Measurements from ENCODE around the gene THAP4. TPM values are rescaled to one million over a fixed set of nuclear protein-coding genes. Genes with fewer than 3 reads are reported as not detected.
A peak's percentile ranks its signal among the peaks of the same experiment; 100 is the strongest.
"Not testable (repeated sequence)": the region's sequence is repeated elsewhere in the genome, so short reads cannot be mapped to it uniquely, and the experiment has no call there.

Gene THAP4
- total RNA-seq, 3 donors from 2014 or later: 58.6 to 61.8 (median 59.0) TPM

DNA sequence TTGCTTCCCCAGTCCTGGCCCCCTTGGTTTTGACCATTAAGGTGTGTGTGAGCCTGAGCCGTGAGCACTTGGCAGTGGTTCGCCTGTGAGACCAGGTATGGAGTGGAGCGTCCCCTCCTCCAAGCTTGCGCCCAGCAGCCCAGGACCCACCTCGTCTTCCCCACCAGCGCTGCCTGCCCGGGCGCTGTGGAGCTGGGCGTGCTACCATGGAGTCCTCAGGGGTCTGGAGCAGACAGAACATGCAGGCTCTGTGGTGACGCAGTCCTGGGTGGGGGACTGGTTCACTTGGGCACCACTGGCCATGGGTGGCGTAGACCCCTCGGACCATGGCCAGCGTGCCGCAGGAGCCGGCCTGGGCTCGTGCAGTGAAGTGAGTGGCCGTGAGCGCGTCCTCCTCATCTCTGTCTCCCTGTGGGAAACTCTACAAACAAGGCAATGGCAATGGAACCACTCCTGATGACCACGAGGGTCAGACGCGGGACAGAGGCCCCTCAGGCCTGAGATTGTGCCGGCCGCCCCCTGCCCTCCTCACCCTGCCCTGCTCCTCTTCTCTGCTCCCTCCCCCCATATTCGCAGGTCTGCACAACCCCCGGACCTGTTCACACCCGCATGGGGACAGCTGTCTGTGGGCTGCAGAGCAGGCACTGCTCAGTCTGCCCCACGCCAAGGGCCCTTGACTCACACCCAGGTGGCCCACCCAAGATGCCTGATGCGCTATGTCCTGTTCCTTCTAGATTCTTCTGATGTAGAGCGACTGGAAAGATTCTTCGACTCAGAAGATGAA is 34.7 kb upstream of the THAP4 start:
- DNase-seq (no peak), ATAC-seq (no peak)
- H3K4me1 Mint-ChIP-seq (ENCODE audit: low read depth): peaks cover 1% of the 10 kb centered on the region
- H3K36me3 Mint-ChIP-seq (ENCODE audit: insufficient read depth): peaks cover 14% of the 10 kb centered on the region
- no peak overlapping the region for H3K4me3 Mint-ChIP-seq
- H3K9me3 Mint-ChIP-seq: no peaks in the 10 kb centered on the region
- no peaks in the 10 kb centered on the region for H3K27me3 Mint-ChIP-seq (ENCODE audit: low read depth)

DNA sequence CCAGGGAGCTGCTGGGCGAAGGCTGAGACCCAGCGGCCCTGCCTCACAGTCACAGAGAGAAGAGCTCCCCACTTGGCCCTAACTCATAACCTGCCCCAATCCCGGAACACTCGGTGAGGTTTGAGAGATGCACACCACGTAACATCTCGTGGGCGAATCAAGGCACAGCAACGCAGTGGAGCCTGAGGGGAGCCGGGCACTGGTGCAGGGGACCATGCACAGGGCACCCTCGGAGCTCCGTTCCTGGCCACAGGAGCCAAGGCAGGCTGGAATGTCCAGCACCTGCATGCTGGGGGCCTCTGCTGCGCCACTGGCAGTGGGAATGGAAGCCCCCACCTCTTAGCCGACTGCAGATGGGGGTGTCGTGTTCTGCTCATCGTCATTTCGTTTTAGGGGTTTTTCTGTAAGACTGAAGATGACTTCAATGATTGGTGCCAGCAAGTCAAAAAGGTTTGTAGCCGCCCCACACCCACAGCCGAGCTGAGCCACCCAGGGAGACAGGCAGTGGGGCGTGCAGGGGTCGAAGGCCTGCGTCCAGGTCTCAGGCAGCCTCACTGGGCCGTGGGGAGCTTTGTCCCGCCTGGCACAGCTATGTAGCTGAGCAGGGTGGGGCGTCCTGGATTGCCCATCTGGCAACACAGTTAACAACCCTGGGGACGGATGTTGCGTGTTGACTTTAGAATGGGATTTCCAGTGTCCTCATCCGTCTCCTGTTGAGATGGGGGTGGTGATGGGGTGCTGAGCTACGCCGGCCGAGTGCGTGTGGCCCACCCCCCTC is 33.6 kb upstream of the THAP4 start:
- peaks cover 1% of the 10 kb centered on the region for H3K4me1 Mint-ChIP-seq (ENCODE audit: low read depth)
- no peak for ATAC-seq
- peaks cover 17% of the 10 kb centered on the region for H3K36me3 Mint-ChIP-seq (ENCODE audit: insufficient read depth)
- no peaks in the 10 kb centered on the region for H3K9me3 Mint-ChIP-seq
- H3K27me3 Mint-ChIP-seq (ENCODE audit: low read depth): no peaks in the 10 kb centered on the region
- no peak for DNase-seq
- H3K4me3 Mint-ChIP-seq: no peak overlapping the region

DNA sequence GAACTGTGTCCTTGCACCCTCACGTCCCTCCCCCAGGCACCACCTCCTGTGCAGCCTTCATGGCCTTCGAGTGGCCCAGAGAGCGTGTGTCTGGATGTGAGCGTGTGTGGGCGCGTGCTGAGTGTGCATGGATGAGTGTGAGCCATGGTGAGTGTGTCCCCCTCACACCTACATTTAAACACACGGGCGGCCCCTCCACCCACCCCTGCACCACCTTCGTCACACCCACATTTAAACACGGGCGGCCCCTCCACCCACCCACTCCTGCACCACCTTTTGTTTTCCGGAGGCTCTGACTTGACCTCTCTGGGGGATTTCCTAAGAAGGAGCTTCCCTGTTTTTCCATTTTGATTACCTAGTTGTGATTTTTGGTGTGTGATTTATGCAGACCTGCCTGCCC is 31.9 kb upstream of the THAP4 start:
- peaks cover 7% of the 10 kb centered on the region for H3K4me1 Mint-ChIP-seq (ENCODE audit: low read depth)
- no peaks in the 10 kb centered on the region for H3K27me3 Mint-ChIP-seq (ENCODE audit: low read depth)
- H3K36me3 Mint-ChIP-seq (ENCODE audit: insufficient read depth): peaks cover 17% of the 10 kb centered on the region
- no peak for DNase-seq
- no peaks in the 10 kb centered on the region for H3K9me3 Mint-ChIP-seq
- H3K4me3 Mint-ChIP-seq: no peak overlapping the region
- no peak for ATAC-seq

DNA sequence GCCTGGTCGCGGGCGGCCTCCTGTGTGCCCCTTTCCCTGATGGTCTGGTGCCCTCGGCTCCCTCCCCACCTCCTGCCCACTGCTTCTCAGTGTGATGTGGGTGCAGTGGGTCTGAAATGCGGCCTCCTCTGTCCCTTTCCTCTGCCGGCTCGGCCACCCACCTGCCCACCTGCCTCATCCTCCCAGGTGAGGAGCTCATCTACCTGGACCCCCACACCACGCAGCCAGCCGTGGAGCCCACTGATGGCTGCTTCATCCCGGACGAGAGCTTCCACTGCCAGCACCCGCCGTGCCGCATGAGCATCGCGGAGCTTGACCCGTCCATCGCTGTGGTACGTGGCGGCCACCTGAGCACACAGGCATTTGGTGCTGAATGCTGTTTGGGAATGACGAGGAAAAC is 31.4 kb upstream of the THAP4 start:
- Mint-ChIP-seq H3K27me3 (ENCODE audit: low read depth) (no peaks in the 10 kb centered on the region), H3K4me3 (no peak overlapping the region), H3K9me3 (no peaks in the 10 kb centered on the region), H3K4me1 (ENCODE audit: low read depth) (peaks cover 5% of the 10 kb centered on the region), H3K36me3 (ENCODE audit: insufficient read depth) (peaks cover 17% of the 10 kb centered on the region)
- ATAC-seq: no peak
- no peak for DNase-seq

DNA sequence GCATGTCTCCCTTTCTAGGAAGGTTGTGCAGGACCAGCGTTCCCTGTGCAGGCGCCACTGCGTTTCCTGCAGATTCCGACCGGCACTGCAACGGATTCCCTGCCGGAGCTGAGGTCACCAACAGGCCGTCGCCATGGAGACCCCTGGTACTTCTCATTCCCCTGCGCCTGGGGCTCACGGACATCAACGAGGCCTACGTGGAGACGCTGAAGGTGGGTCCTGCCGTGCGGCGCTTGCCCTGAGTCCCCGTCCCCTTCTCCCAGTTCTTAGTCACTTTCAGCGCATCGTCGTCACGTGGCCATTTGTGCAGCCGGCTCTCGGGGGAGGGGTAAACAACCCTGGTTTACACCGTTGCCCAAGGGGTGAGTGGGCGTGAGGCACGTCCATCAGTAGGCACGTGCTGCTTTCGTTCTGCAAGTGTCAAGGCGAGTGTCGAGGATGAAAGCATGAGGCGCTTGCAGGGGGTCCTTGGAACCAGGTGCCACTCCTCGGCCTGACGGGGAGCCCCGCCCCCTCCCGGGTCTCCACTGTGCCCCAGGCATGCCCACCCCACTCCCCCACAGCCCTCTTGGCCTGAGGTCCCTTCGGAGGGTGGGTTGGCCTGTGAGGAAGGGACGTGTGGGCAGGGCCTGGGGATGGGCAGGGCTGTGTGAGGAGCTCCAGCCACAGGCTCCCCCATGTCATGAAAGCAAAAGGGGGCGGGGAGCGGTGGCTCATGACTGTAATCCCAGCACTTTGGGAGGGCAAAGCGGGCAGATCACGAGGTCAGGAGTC is 29.9 kb upstream of the THAP4 start:
- Mint-ChIP-seq H3K9me3 (no peaks in the 10 kb centered on the region), H3K36me3 (ENCODE audit: insufficient read depth) (peaks cover 17% of the 10 kb centered on the region), H3K4me3 (no peak overlapping the region), H3K27me3 (ENCODE audit: low read depth) (no peaks in the 10 kb centered on the region), H3K4me1 (ENCODE audit: low read depth) (peaks cover 5% of the 10 kb centered on the region)
- DNase-seq (no peak), ATAC-seq (no peak)

DNA sequence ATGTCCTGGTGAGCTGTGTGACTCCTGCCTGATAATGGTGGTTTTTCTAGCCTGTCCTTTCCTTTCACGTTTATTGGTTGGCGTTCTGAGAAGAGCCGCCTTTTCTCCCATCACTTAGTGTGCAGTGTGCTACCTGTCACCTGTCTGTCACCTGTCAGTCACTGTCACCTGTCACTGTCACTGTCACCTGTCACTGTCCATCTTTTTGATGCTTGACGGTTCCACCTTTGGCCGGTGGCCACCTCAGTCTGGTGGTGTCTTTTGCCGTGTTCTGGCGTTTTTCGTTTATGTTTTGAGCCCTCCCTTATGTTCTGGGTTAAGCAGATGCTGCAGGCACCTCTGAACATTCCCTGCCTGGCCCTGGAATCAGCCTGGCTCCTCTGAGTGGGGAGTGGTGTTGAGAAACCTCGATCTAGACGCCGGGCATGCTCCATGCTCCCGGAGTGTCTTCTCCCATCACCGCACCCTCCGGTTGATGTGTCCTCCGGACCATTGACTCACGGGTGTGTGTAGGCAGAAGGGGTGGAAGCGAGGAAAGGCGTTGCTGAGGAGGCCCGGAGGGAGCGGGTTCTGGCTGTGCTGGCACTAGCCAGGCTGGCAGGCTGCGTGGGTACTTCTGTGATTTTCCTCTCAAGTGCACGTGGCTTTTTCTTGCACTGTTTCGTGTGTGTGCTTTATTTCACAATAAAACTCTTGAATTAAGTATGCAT is 28.9 kb upstream of the THAP4 start:
- Mint-ChIP-seq H3K4me3 (no peak overlapping the region), H3K4me1 (ENCODE audit: low read depth) (peaks cover 5% of the 10 kb centered on the region), H3K27me3 (ENCODE audit: low read depth) (no peaks in the 10 kb centered on the region), H3K9me3 (no peaks in the 10 kb centered on the region), H3K36me3 (ENCODE audit: insufficient read depth) (peaks cover 19% of the 10 kb centered on the region)
- no peak for DNase-seq
- no peak for ATAC-seq

DNA sequence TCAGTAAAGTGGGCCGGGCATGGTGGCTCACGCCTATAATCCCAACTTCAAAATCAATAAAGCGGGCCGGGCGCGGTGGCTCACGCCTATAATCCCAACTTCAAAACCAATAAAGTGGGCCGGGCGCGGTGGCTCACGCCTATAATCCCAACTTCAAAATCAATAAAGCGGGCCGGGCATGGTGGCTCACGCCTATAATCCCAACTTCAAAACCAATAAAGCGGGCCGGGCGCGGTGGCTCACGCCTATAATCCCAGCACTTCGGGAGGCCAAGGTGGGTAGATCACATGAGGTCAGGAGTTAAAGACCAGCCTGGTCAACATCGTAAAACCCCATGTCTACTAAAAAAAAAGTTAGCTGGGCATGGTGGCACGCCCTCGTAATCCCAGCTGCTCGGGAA is 25.8 kb upstream of the THAP4 start:
- H3K36me3 Mint-ChIP-seq (ENCODE audit: insufficient read depth): peaks cover 25% of the 10 kb centered on the region

DNA sequence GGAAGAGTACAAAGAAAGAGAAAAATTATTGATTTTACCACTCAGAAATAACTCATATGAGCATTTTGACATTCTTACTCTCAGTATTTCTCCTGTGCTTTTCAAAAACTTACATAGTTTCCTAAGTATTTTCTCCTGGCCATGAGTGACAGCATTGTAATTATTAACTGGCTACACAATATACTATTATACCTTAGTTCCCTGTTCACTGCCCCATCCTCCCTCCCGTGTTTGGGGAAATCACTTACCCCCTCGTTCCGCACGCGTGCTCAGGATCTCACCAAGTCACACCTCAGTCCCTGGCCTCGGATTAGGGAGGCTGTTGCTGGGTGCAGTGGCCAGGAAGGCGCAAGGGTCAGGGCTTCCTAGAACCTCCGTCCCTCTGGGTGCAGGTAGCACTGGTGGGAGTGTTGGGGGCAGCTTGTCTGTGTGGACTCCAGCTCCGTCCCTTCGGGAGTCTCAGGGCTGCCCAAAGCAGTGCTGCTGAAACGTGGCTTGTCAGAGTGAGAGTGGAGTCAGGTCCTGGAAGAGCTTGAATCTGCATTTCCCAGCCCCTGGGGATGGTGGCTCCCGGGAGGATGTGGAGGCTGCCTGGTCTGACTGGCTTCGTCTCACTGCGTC is 23.7 kb upstream of the THAP4 start:
- no peak for ATAC-seq
- Mint-ChIP-seq H3K4me3 (no peak overlapping the region), H3K9me3 (no peaks in the 10 kb centered on the region), H3K4me1 (ENCODE audit: low read depth) (peaks cover 5% of the 10 kb centered on the region), H3K27me3 (ENCODE audit: low read depth) (no peaks in the 10 kb centered on the region), H3K36me3 (ENCODE audit: insufficient read depth) (peaks cover 24% of the 10 kb centered on the region)
- DNase-seq: no peak

More for the DNA sequence above, 25.8 kb upstream of the THAP4 start:
- H3K4me1 Mint-ChIP-seq (ENCODE audit: low read depth); H3K27me3 Mint-ChIP-seq (ENCODE audit: low read depth); DNase-seq; ATAC-seq; H3K4me3 Mint-ChIP-seq; H3K9me3 Mint-ChIP-seq: not testable (repeated sequence)

DNA sequence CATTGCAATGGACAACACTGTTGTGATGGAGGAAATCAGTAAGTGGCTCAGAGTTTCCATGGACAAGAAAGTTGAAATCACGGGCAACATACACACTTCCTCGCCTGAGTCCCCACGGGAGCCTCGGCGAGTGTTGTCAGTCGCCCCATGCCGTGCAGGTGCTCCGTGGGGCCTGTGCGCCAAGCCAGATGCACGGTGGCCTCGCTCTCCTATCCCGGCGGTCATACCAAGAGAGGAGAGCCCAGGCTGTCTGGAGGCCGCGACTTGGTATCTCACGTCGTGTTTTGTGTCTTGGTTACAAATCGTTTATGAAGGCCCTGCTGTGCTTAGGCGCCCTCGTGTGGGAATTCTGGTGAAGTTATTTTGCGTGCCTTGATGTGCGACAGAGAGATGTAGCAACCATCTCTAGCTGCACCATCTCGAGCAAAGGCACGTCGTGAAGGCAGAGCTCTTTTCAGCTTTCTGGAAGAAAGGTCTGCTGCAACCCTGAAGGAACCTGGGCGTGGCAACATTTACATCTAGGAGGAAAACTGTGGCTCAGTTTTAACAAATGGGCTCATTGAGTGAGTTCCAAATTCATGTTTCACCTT is 22.3 kb upstream of the THAP4 start:
- peak in 1 of 2 donors; percentile 35 for ATAC-seq
- peak; percentile 23 for DNase-seq

DNA sequence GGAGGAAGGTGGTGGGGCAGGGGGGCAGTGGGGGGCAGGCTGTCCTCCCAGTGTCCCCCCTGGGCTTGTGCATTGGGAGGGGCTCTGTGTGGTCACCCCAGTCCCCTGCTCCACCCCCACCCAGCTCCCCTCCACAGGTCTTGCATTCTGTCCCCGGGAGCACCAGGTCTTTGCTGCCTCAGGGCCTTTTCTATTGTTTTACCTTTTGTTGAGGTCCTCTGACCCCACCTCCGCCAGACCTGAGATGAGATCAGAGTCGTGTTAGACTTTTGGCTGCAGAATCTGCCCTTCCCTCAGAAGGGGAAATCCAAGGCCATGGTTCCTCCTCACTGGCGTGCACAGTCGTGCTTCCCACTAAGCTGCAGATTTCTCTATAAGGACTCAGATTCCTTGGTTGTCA is 21.3 kb upstream of the THAP4 start:
- Mint-ChIP-seq H3K9me3 (no peaks in the 10 kb centered on the region), H3K27me3 (ENCODE audit: low read depth) (no peaks in the 10 kb centered on the region), H3K36me3 (ENCODE audit: insufficient read depth) (peaks cover 34% of the 10 kb centered on the region), H3K4me1 (ENCODE audit: low read depth) (no peaks in the 10 kb centered on the region), H3K4me3 (no peak overlapping the region)
- DNase-seq (no peak), ATAC-seq (no peak)

More for the DNA sequence above, 22.3 kb upstream of the THAP4 start:
- peaks cover 34% of the 10 kb centered on the region for H3K36me3 Mint-ChIP-seq (ENCODE audit: insufficient read depth)
- H3K27me3 Mint-ChIP-seq (ENCODE audit: low read depth): no peaks in the 10 kb centered on the region
- no peaks in the 10 kb centered on the region for H3K9me3 Mint-ChIP-seq
- no peak overlapping the region for H3K4me3 Mint-ChIP-seq
- H3K4me1 Mint-ChIP-seq (ENCODE audit: low read depth): no peaks in the 10 kb centered on the region

DNA sequence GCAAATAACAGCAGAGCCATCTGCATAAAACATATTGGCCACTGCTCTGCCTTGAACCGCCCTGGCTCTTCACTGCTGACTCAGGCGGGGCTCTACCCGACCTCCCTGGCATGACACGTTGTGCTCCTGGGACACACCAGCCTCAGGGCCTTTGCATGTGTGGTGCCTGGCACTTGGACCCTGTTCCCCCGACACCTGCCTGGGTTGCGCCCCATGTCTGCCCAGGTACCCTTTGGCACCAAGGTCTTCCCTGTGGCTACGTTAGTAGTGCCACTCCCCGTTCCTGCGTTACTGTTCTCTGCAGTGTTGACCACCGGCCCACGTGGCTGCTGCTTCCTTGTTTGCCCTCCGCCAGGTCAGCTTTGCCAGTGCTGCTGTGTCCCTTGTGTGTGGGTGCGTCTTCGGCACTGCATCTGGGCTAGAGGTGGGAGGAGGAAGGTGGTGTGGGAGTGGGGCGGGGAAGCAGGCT is 20.9 kb upstream of the THAP4 start:
- Mint-ChIP-seq H3K9me3 (no peaks in the 10 kb centered on the region), H3K4me1 (ENCODE audit: low read depth) (no peaks in the 10 kb centered on the region), H3K27me3 (ENCODE audit: low read depth) (no peaks in the 10 kb centered on the region), H3K36me3 (ENCODE audit: insufficient read depth) (peaks cover 34% of the 10 kb centered on the region), H3K4me3 (no peak overlapping the region)
- no peak for DNase-seq
- no peak for ATAC-seq

DNA sequence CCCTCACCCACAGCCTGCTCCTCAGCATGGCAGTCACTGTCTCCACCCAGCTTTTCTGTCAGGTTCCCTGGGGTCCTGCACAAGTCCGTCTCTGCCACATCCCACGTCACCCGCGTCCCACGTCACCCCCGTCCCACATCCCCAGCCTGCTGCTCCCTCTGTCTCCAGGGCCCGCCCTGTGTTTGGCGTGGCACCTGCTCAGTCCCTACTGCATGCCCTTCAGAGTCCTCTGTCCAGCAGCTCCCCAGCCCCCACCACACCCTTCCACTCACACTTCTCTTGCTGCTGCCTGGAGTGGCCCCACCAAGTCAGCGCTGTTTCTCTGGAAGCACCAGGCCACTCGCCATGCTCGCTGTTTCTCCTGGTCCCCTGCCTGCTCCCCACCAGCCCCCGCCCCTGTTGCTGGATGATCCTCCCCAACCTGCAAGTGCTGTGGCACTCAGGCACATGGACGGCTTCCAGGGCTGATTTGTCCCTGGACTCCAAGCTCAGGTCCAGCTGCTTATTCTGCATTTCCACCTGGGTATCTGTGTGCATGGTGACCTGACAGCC is 19.3 kb upstream of the THAP4 start:
- no peaks in the 10 kb centered on the region for H3K9me3 Mint-ChIP-seq
- H3K4me3 Mint-ChIP-seq: no peak overlapping the region
- no peaks in the 10 kb centered on the region for H3K4me1 Mint-ChIP-seq (ENCODE audit: low read depth)
- DNase-seq: no peak
- H3K27me3 Mint-ChIP-seq (ENCODE audit: low read depth): no peaks in the 10 kb centered on the region
- ATAC-seq: no peak
- H3K36me3 Mint-ChIP-seq (ENCODE audit: insufficient read depth): peaks cover 45% of the 10 kb centered on the region

DNA sequence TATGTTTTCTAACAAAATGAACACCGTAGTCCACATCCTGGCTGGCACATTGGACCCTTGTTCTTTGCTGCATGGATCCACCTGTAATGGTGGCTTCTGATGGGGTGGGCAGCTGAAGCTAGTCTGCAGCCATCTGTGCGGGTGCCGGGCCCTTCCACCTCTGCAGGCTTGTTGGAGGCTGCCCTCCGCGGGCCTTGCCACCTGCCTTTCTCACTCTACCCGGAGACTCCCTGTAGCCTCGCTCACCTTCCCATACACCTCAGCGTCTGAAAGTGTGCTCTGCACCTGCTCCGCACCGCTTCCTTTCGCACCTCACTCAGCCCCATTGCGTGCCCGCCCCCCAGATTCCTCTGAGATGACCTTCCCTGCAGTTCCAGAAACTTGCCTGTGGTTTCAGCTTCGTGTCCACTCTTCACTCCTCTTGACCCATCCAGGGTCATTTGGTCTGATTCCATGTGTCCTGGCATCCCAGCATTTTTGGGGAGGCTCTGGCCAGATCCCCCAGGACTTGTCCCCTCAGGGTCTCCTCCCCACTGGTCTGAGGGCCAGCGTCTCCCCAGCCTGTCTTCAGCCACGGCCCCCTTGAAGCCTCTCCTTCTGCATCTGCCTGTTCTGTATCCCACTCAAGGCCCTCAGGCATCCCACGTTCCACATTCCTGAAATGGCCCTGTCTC is 18.7 kb upstream of the THAP4 start:
- no peaks in the 10 kb centered on the region for H3K4me1 Mint-ChIP-seq (ENCODE audit: low read depth)
- no peak for ATAC-seq
- H3K9me3 Mint-ChIP-seq: no peaks in the 10 kb centered on the region
- no peaks in the 10 kb centered on the region for H3K27me3 Mint-ChIP-seq (ENCODE audit: low read depth)
- H3K4me3 Mint-ChIP-seq: no peak overlapping the region
- DNase-seq: no peak
- peaks cover 45% of the 10 kb centered on the region for H3K36me3 Mint-ChIP-seq (ENCODE audit: insufficient read depth)
